Caco-2 (cell line): ENCODE results near the gene RPL22. TPM values are rescaled to one million over a fixed set of nuclear protein-coding genes. Genes with fewer than 3 reads are reported as not detected.

Experiments
- BruUV-seq: library from RNA; stranded (reverse); fragments of 400-500 nt; replicated peaks from 2 replicates; lab custom pipeline; 2021; lab: Mats Ljungman, UMichigan
- CTCF ChIA-PET: fragments of 300-600 bp; sonication (Branson Sonifier 250); formaldehyde crosslinking; loops from one replicate; lab custom pipeline; 2022; ENCODE audit warnings: antibody characterized with exemption; lab: Charles Lee
- POLR2A ChIA-PET: fragments of 300-600 bp; sonication (Branson Sonifier 250); formaldehyde crosslinking; loops from one replicate; lab custom pipeline; 2022; ENCODE audit warnings: antibody characterized with exemption; lab: Charles Lee
- DNase-seq, 2 experiments: peaks; one replicate each; pipeline versions ENCODE4 v3.0.0 to v3.0.0-alpha.2; 2020 to 2022
- H3K27me3 ChIP-seq: replicated peaks from 2 replicates; pipeline ENCODE4 v1.6.0; 2011; ENCODE audit warnings: low read length; ENCODE audit not compliant: control insufficient read depth, insufficient read depth
- H3K36me3 ChIP-seq: 2 replicates; pipeline ENCODE4 v1.5.1; 2011; ENCODE audit warnings: low read length; ENCODE audit not compliant: control insufficient read depth, insufficient read depth
- H3K4me1 ChIP-seq: fragments of 250-450 bp; sonication (Bioruptor Pico); 2 replicates; pipeline ENCODE4 v1.5.1; 2020; ENCODE audit warnings: mild to moderate bottlenecking
- H3K4me3 ChIP-seq: 2 replicates; pipeline ENCODE4 v1.5.1; 2011; ENCODE audit warnings: low read depth, mild to moderate bottlenecking, control low read depth, low read length
- H3K9me3 ChIP-seq: fragments of 250-450 bp; sonication (Bioruptor Pico); 2 replicates; pipeline ENCODE4 v1.5.1; 2020; ENCODE audit warnings: mild to moderate bottlenecking, moderate library complexity
- H3K27ac Mint-ChIP-seq: one replicate; pipeline ENCODE4 v1.8.0; 2022; ENCODE audit warnings: mixed read lengths; ENCODE audit not compliant: unreplicated experiment
- H3K27me3 Mint-ChIP-seq: one replicate; pipeline ENCODE4 v1.8.0; 2022; ENCODE audit warnings: mixed read lengths; ENCODE audit not compliant: insufficient read depth, unreplicated experiment
- H3K36me3 Mint-ChIP-seq: one replicate; pipeline ENCODE4 v1.8.0; 2022; ENCODE audit warnings: mild to moderate bottlenecking, mixed read lengths; ENCODE audit not compliant: insufficient read depth, unreplicated experiment
- H3K4me1 Mint-ChIP-seq: one replicate; pipeline ENCODE4 v1.8.0; 2022; ENCODE audit warnings: low read depth, mixed read lengths; ENCODE audit not compliant: unreplicated experiment
- H3K4me3 Mint-ChIP-seq: one replicate; pipeline ENCODE4 v1.8.0; 2022; ENCODE audit warnings: mild to moderate bottlenecking, moderate library complexity, mixed read lengths; ENCODE audit not compliant: unreplicated experiment
- H3K9me3 Mint-ChIP-seq: one replicate; pipeline ENCODE4 v1.8.0; 2022; ENCODE audit warnings: mixed read lengths; ENCODE audit not compliant: unreplicated experiment
- intact Hi-C: fragments of 100-400 bp; cut with micrococcal nuclease; formaldehyde crosslinking; loops from one replicate; pipeline ENCODE4 v1.10.0; 2022; ENCODE audit not compliant: unreplicated experiment
- total RNA-seq: library from RNA; stranded (reverse); gene quantifications from 2 replicates; pipeline ENCODE4 v1.2.3, GENCODE V29; 2022
- TF ChIP-seq, protein P1 (sequence below), 2 experiments: fragments of 200-600 bp in 1 of 2; IDR thresholded peaks; 1 replicate in 1 of 2; 2 replicates in 1 of 2; pipeline versions ENCODE4 v1.5.1 to v1.8.0; 2011 to 2022; ENCODE audit warnings: antibody characterized with exemption in 1 of 2, control low read depth in 1 of 2, inconsistent platforms in 1 of 2, low read depth in 1 of 2, low read length in 1 of 2, mild to moderate bottlenecking in 1 of 2, moderate library complexity in 1 of 2; ENCODE audit not compliant: insufficient read depth in 1 of 2, severe bottlenecking in 1 of 2, unreplicated experiment in 1 of 2

The RPL22 gene
- total RNA-seq, 1 experiment from 2014 or later: 406 TPM

DNA sequence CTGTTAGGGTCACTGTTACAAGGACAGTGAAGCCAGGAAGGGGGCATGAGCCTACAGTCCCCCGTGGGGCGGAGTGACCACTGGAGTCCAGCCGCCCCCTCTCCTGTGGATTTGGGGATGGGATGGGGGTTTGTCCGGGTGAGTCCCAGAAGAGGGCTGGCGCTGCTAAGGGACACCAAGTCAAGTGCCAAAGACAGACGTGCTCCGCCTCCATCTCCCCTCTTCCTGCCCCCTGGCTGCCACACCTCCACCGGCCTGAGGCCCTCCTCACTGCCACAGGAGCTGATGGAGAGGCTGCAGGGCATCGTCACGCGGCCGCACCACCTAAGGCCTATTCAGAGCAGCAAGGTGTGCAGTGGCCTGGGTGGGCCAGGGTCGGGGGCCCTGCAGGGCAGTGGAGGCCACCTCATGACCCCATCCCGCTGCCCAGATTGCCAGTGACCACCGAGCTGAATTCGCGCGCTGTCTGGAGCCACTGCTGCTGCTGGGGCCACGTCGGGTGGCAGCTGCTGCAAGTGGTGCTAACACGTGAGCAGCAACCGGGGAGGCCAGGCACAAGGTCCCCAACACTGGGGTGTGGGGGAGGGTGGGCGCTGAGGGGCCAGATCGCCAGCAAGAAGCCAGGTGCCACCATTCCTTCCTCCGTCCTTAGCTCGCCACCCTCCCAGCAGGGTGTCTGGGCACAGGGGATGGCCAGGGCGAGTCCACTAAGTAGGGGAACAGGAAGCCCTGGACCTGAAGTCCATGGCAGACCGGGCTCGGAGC, 11.4 kb upstream of the RPL22 start:
- intact Hi-C loops: no loop called here
- POLR2A ChIA-PET: no interaction called here
- Histone ChIP-seq H3K9me3 (no peaks in the 10 kb centered on the region), H3K36me3 (no peaks in the 10 kb centered on the region), H3K4me3 (no peak overlapping the region), H3K27me3 (no peaks in the 10 kb centered on the region), H3K4me1 (no peaks in the 10 kb centered on the region)
- Mint-ChIP-seq H3K27ac (no peak overlapping the region), H3K4me3 (no peak overlapping the region), H3K9me3 (no peaks in the 10 kb centered on the region), H3K4me1 (no peaks in the 10 kb centered on the region), H3K27me3 (no peaks in the 10 kb centered on the region), H3K36me3 (peaks cover 6% of the 10 kb centered on the region)
- BruUV-seq: no TSS peak
- DNase-seq: no peak
- TF ChIP-seq, protein P1, sequence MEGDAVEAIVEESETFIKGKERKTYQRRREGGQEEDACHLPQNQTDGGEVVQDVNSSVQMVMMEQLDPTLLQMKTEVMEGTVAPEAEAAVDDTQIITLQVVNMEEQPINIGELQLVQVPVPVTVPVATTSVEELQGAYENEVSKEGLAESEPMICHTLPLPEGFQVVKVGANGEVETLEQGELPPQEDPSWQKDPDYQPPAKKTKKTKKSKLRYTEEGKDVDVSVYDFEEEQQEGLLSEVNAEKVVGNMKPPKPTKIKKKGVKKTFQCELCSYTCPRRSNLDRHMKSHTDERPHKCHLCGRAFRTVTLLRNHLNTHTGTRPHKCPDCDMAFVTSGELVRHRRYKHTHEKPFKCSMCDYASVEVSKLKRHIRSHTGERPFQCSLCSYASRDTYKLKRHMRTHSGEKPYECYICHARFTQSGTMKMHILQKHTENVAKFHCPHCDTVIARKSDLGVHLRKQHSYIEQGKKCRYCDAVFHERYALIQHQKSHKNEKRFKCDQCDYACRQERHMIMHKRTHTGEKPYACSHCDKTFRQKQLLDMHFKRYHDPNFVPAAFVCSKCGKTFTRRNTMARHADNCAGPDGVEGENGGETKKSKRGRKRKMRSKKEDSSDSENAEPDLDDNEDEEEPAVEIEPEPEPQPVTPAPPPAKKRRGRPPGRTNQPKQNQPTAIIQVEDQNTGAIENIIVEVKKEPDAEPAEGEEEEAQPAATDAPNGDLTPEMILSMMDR (IDR thresholded peaks at IDR 0.05; ENCODE audit: insufficient read depth in 1 of 2, low read depth in 1 of 2, low read length in 1 of 2, severe bottlenecking in 1 of 2, unreplicated experiment in 1 of 2): no peak
- CTCF ChIA-PET: no interaction called here

- no peaks in the 10 kb centered on the region for H3K9me3 ChIP-seq
- H3K4me1 ChIP-seq: no peaks in the 10 kb centered on the region; the same call in 1 of the 2 replicates
- no peak for DNase-seq
- ChIA-PET POLR2A (no interaction called here), CTCF (no interaction called here)
- BruUV-seq: no TSS peak
- no peak overlapping the region for H3K4me3 ChIP-seq
- H3K4me3 Mint-ChIP-seq: no peak overlapping the region
- no peaks in the 10 kb centered on the region for H3K9me3 Mint-ChIP-seq
- intact Hi-C loops: no loop called here
- TF ChIP-seq, protein P1 (IDR thresholded peaks at IDR 0.05; ENCODE audit: insufficient read depth in 1 of 2, low read depth in 1 of 2, low read length in 1 of 2, severe bottlenecking in 1 of 2, unreplicated experiment in 1 of 2): peak in 1 of 2 experiments; percentile 10
- H3K4me1 Mint-ChIP-seq: no peaks in the 10 kb centered on the region
- peaks cover 6% of the 10 kb centered on the region for H3K36me3 Mint-ChIP-seq
- H3K27ac Mint-ChIP-seq: no peak overlapping the region
- no peaks in the 10 kb centered on the region for H3K27me3 Mint-ChIP-seq
- no peaks in the 10 kb centered on the region for H3K27me3 ChIP-seq
- H3K36me3 ChIP-seq: no peaks in the 10 kb centered on the region
Measured at GRCh38 chr1:6209661-6210580, 10.5 kb upstream of the RPL22 start.
